SK-N-SH (cell line): ENCODE results near the gene GATAD2A. TPM values are rescaled to one million over a fixed set of nuclear protein-coding genes. Genes with fewer than 3 reads are reported as not detected.

ENCODE experiments used
- CTCF ChIA-PET: fragments of 300-600, 350-600 bp; formaldehyde crosslinking; extraction: SDS; loops from one replicate; lab custom pipeline; 2021; lab: Yijun Ruan, JAX
- POLR2A ChIA-PET: fragments of 350-600 bp; sonication (Branson Sonifier 250); formaldehyde crosslinking; extraction: SDS; loops from one replicate; lab custom pipeline; 2020; ENCODE audit warnings: antibody characterized with exemption, inconsistent platforms; lab: Yijun Ruan, JAX
- DNase-seq: peaks from one replicate; pipeline ENCODE4 v3.0.0; 2012
- H2AFZ ChIP-seq: fragments of 200-600 bp; sonication (generic); 2 replicates; pipeline ENCODE4 v1.8.1; 2016; ENCODE audit warnings: antibody characterized with exemption, mild to moderate bottlenecking, low read depth
- H3F3A ChIP-seq: fragments of 200-600 bp; sonication (generic); replicated peaks from 2 replicates; pipeline ENCODE3; 2016; ENCODE audit warnings: antibody characterized with exemption, mild to moderate bottlenecking; ENCODE audit not compliant: insufficient read depth
- H3K27ac ChIP-seq, 2 experiments: fragments of 200-500 bp in 1 of 2; fragments of 200-600 bp in 1 of 2; sonication (Bioruptor generic) in 1 of 2; sonication (generic), shearing (Covaris generic) in 1 of 2; 2 replicates each; pipeline versions ENCODE4 v1.5.1 to v1.6.1; 2014 to 2016; ENCODE audit warnings: low read depth in 2 of 2, inconsistent platforms in 1 of 2, low read length in 1 of 2, mild to moderate bottlenecking in 1 of 2, mixed read lengths in 1 of 2
- H3K27me3 ChIP-seq: fragments of 200-600 bp; sonication (generic), shearing (Covaris generic); 2 replicates; pipeline ENCODE4 v1.6.1; 2016; ENCODE audit warnings: mixed run types; ENCODE audit not compliant: insufficient read depth
- H3K36me3 ChIP-seq, 2 experiments: fragments of 200-500 bp in 1 of 2; fragments of 200-600 bp in 1 of 2; sonication (Bioruptor generic) in 1 of 2; sonication (generic) in 1 of 2; replicated peaks in 1 of 2; 2 replicates each; pipeline versions ENCODE3 to v1.5.1; 2014 to 2016; ENCODE audit warnings: low read length in 1 of 2, mild to moderate bottlenecking in 1 of 2; ENCODE audit not compliant: insufficient read depth in 2 of 2, control insufficient read depth in 1 of 2
- H3K4me1 ChIP-seq, 2 experiments: fragments of 200-500 bp in 1 of 2; fragments of 200-600 bp in 1 of 2; sonication (Bioruptor generic) in 1 of 2; sonication (generic), shearing (Covaris generic) in 1 of 2; 2 replicates each; pipeline versions ENCODE4 v1.5.1 to v1.6.1; 2014 to 2016; ENCODE audit warnings: low read depth in 1 of 2, low read length in 1 of 2, mixed run types in 1 of 2; ENCODE audit not compliant: insufficient read depth in 2 of 2, control insufficient read depth in 1 of 2
- H3K4me2 ChIP-seq: fragments of 200-600 bp; sonication (generic), shearing (Covaris generic); 2 replicates; pipeline ENCODE4 v1.6.1; 2017; ENCODE audit warnings: mixed run types
- H3K4me3 ChIP-seq, 2 experiments: fragments of 200-500 bp in 1 of 2; fragments of 200-600 bp in 1 of 2; sonication (Bioruptor generic) in 1 of 2; sonication (generic), shearing (Covaris generic) in 1 of 2; 2 replicates each; pipeline versions ENCODE4 v1.5.1 to v1.8.1; 2014 to 2016; ENCODE audit warnings: low read depth in 2 of 2, inconsistent platforms in 1 of 2, low read length in 1 of 2, mild to moderate bottlenecking in 1 of 2, mixed read lengths in 1 of 2, moderate library complexity in 1 of 2
- H3K79me2 ChIP-seq: fragments of 200-600 bp; sonication (generic); 2 replicates; pipeline ENCODE4 v1.8.1; 2017; ENCODE audit warnings: mild to moderate bottlenecking; ENCODE audit not compliant: insufficient read depth
- H3K9ac ChIP-seq: fragments of 200-600 bp; sonication (generic); 2 replicates; pipeline ENCODE4 v1.6.1; 2017; ENCODE audit warnings: mixed run types
- H3K9me2 ChIP-seq: fragments of 200-600 bp; sonication (generic); 2 replicates; pipeline ENCODE4 v1.6.1; 2017; ENCODE audit warnings: mixed run types
- H3K9me3 ChIP-seq: fragments of 200-600 bp; sonication (generic); 2 replicates; pipeline ENCODE4 v1.6.1; 2017; ENCODE audit warnings: mixed run types, mild to moderate bottlenecking, moderate library complexity
- H4K20me1 ChIP-seq: fragments of 200-600 bp; sonication (generic); 2 replicates; pipeline ENCODE4 v1.6.1; 2017; ENCODE audit warnings: mild to moderate bottlenecking, mixed run types; ENCODE audit not compliant: insufficient read depth
- CHD2 ChIP-seq: fragments of 150-350 bp; IDR thresholded peaks from 2 replicates; pipeline ENCODE4 v1.6.1; 2018; ENCODE audit warnings: low read length; ENCODE audit not compliant: partially characterized antibody
- CTCF ChIP-seq: fragments of 200-600 bp; sonication (generic); IDR thresholded peaks from 2 replicates; pipeline ENCODE4 v1.6.1; 2017; ENCODE audit warnings: antibody characterized with exemption, mild to moderate bottlenecking, moderate library complexity
- ELF1 ChIP-seq: IDR thresholded peaks from 2 replicates; pipeline ENCODE4 v1.4.0; 2012
- EP300 ChIP-seq, 2 experiments: IDR thresholded peaks; 2 replicates each; pipeline versions ENCODE4 v1.4.0 to v1.6.1; 2012; ENCODE audit warnings: borderline replicate concordance in 1 of 2, low read depth in 1 of 2, low read length in 1 of 2
- FOSL2 ChIP-seq: IDR thresholded peaks from 2 replicates; pipeline ENCODE4 v1.4.0; 2012; ENCODE audit warnings: low read depth, mild to moderate bottlenecking, moderate library complexity, borderline replicate concordance
- FOXJ3 ChIP-seq: sonication (generic); formaldehyde crosslinking; IDR thresholded peaks from 2 replicates; pipeline ENCODE4 v1.5.1; 2020; ENCODE audit warnings: mild to moderate bottlenecking, missing genetic modification reagents
- GABPA ChIP-seq: IDR thresholded peaks from 2 replicates; pipeline ENCODE4 v1.4.0; 2012; ENCODE audit warnings: low read depth, mild to moderate bottlenecking
- GATA2 ChIP-seq: sonication (generic); formaldehyde crosslinking; IDR thresholded peaks from 2 replicates; pipeline ENCODE4 v1.5.0; 2020; ENCODE audit warnings: mild to moderate bottlenecking, missing genetic modification reagents
- MAX ChIP-seq: IDR thresholded peaks from 2 replicates; pipeline ENCODE4 v1.4.0; 2012; ENCODE audit warnings: low read depth
- MXI1 ChIP-seq: IDR thresholded peaks from 2 replicates; pipeline ENCODE4 v1.6.1; 2012; ENCODE audit warnings: mild to moderate bottlenecking, low read depth, low read length, improper control_type of control experiment
- NFIC ChIP-seq: IDR thresholded peaks from 2 replicates; pipeline ENCODE4 v1.4.0; 2012; ENCODE audit warnings: borderline replicate concordance
- NRF1 ChIP-seq: IDR thresholded peaks from 2 replicates; pipeline ENCODE4 v1.6.1; 2012; ENCODE audit warnings: low read depth, mild to moderate bottlenecking, low read length
- PBX3 ChIP-seq: IDR thresholded peaks from 2 replicates; pipeline ENCODE4; 2012
- POLR2AphosphoS5 ChIP-seq: IDR thresholded peaks from 2 replicates; pipeline ENCODE4 v1.6.1; 2012; ENCODE audit warnings: low read depth, low read length
- RAD21 ChIP-seq: IDR thresholded peaks from 2 replicates; pipeline ENCODE4 v1.6.1; 2012; ENCODE audit warnings: mild to moderate bottlenecking, low read length
- RFX5 ChIP-seq: IDR thresholded peaks from 2 replicates; pipeline ENCODE4 v1.6.1; 2012; ENCODE audit warnings: mild to moderate bottlenecking, improper control_type of control experiment, low read length
- RXRA ChIP-seq: IDR thresholded peaks from 2 replicates; pipeline ENCODE4 v1.4.0; 2012; ENCODE audit warnings: low read depth, mild to moderate bottlenecking, borderline replicate concordance
- SIN3A ChIP-seq: IDR thresholded peaks from 2 replicates; pipeline ENCODE4 v1.6.1; 2012; ENCODE audit warnings: low read depth, mild to moderate bottlenecking, low read length, moderate library complexity, borderline replicate concordance
- TAF1 ChIP-seq: IDR thresholded peaks from 2 replicates; pipeline ENCODE4 v1.6.1; 2012; ENCODE audit warnings: low read depth, mild to moderate bottlenecking, low read length, moderate library complexity, borderline replicate concordance
- WGBS: methylation state at CpG from one replicate; pipeline ENCODE4 v1.1.6; 2017; ENCODE audit warnings: low lambda C conversion rate; 5-methylcytosine and 5-hydroxymethylcytosine counted together
- polyA plus RNA-seq, 3 experiments: library from polyadenylated mRNA; depleted of rRNA; stranded (reverse); fragments of >200 nt; gene quantifications; 2 replicates each; pipeline ENCODE4 v1.2.3, GENCODE V29; 2012
- TF ChIP-seq, protein P1 (sequence below): IDR thresholded peaks from 2 replicates; pipeline ENCODE4 v1.4.0; 2012; ENCODE audit warnings: low read depth, borderline replicate concordance

The GATAD2A gene
- 28.0 and 36.6 TPM in 2 replicates for polyA plus RNA-seq (2012; rRNA removed)
- polyA plus RNA-seq (2012; cell fraction: cytosol; rRNA removed): 37.5 and 38.1 TPM in 2 replicates
- polyA plus RNA-seq (2012; cell fraction: nucleus; rRNA removed): 22.9 and 35.5 TPM in 2 replicates

DNA sequence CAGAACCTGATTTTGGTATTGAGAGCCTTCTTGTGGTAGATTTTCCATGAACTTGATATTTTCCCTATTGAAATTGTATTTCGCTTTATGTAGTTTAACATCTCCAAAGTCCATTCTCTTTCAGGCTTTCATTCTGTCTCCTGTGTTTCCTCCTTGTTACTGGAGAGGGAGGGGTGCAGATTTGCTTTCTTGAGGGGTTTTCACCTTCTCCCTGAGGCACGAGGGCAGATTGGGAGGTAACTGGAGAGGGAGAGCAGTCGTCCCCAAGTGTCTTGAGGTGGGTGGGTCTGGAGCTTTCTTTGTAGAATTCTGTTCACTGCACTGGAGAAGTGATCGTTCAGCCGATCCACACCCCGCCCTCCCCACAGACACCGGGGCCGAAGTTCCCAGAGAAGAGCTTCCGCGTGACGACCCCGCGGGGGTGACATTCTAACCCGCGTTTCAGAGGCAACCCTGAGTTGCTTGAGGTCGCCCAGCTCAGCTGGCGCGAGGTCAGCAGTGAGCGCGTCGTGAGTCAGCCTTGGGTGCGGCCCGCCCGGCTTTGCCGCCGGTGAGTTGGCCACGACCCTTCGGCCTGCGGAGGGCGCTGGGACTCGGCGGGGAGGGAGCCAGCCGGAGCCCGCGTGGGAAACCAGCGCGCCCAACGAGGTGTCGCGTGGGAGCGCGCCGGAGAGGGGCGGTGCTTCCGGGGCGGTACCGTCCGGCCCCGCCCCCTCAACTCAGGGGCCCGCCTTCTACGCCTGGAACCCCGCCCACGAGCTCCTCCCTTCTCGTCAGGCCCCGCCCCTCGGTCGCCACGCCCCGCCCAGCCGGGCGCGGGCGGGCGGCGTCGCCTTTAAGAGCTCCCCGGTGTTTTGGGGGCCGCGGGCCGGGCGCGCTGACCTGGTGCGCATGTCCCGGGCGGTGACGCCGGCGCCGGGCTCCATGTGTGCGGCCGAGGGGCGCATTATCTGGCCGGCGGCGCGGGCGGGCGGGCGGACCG is at the start of gene GATAD2A:
TSS of gene GATAD2A (plus strand) at position 797 of the 982 bp plus-strand sequence. CDS start 59,671 bp downstream, outside the sequence.
- Histone ChIP-seq H3K4me1 (peaks cover 22 to 24% of the 10 kb centered on the region in 2 experiments; a peak in 3 of 4 replicates), H3K36me3 (no peaks in the 10 kb centered on the region), H2AFZ (peak within 1 kb of the TSS; percentile 34), H3K9me3 (no peaks in the 10 kb centered on the region), H3K27ac (peak within 1 kb of the TSS; percentile 70 to 89), H3K4me2 (peak within 1 kb of the TSS; percentile 98), H4K20me1 (peaks cover 37% of the 10 kb centered on the region)
- DNase-seq: peak; percentile 98
- POLR2A ChIA-PET: interaction anchor here (0.6 to 1.4 kb wide), 10 partner anchors 10 to 112 kb away, joined by 3 to 7 read pairs (median 4); no protein-coding TSS in a partner anchor
- 0 out of 2 replicates have a peak, but pooled peaks have one; percentile 27 for TF ChIP-seq SIN3A
- no peak; the same call in 1 of the 2 replicates for TF ChIP-seq RXRA
- TF ChIP-seq RFX5: 0 out of 2 replicates have a peak, but pooled peaks have one; percentile 19
- 0 out of 2 replicates have a peak, but pooled peaks have one; percentile 16 for TF ChIP-seq RAD21
- peak; percentile 28; the same call in 1 of the 2 replicates for TF ChIP-seq PBX3
- TF ChIP-seq NRF1: peak; percentile 87
- TF ChIP-seq, protein P1, sequence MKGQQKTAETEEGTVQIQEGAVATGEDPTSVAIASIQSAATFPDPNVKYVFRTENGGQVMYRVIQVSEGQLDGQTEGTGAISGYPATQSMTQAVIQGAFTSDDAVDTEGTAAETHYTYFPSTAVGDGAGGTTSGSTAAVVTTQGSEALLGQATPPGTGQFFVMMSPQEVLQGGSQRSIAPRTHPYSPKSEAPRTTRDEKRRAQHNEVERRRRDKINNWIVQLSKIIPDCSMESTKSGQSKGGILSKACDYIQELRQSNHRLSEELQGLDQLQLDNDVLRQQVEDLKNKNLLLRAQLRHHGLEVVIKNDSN: 0 out of 2 replicates have a peak, but pooled peaks have one; percentile 31
- TF ChIP-seq EP300 (IDR thresholded peaks at IDR 0.05; ENCODE audit: borderline replicate concordance in 1 of 2, low read depth in 1 of 2, low read length in 1 of 2): no peak
- peak; percentile 52; the same call in 1 of the 2 replicates for TF ChIP-seq FOSL2
- TF ChIP-seq POLR2AphosphoS5: peak; percentile 34; the same call in 1 of the 2 replicates
- TF ChIP-seq MXI1: peak; percentile 49
- peak; percentile 60 for TF ChIP-seq GABPA
- peak; percentile 29; the same call in 1 of the 2 replicates for TF ChIP-seq CTCF
- peak; percentile 31; the same call in 1 of the 2 replicates for TF ChIP-seq TAF1
- no peak for TF ChIP-seq CHD2
- peak; percentile 13; the same call in 1 of the 2 replicates for TF ChIP-seq NFIC
- no peak for TF ChIP-seq FOXJ3 (CRISPR knock-in tag)
- TF ChIP-seq MAX: peak; percentile 94
- no peak for TF ChIP-seq GATA2 (CRISPR knock-in tag)
- no peak for TF ChIP-seq ELF1
- TF ChIP-seq, all 33 proteins: peak for 14
- peak within 1 kb of the TSS; percentile 86 to 97 for H3K4me3 ChIP-seq
- peak within 1 kb of the TSS; percentile 85 for H3K9ac ChIP-seq
- H3F3A ChIP-seq: peaks cover 39% of the 10 kb centered on the region
- CTCF ChIA-PET: interaction anchor here (0.6 to 4.6 kb wide), 9 partner anchors 11 to 113 kb away, joined by 3 to 23 read pairs (median 3); no protein-coding TSS in a partner anchor
- 10% methylated on average over 13 of the region's 90 CpGs for WGBS
- H3K27me3 ChIP-seq: no peaks in the 10 kb centered on the region
- no peaks in the 10 kb centered on the region for H3K9me2 ChIP-seq
- peaks cover 57% of the 10 kb centered on the region for H3K79me2 ChIP-seq
